Heart left ventricle (tissue), 13 donors: ENCODE results near the gene GFI1B.

Source experiments
- POLR2A ChIP-seq, 2 donors: fragments of 450-650 bp; IDR thresholded peaks; one replicate each; pipeline ENCODE4 v1.6.1; 2017; ENCODE audit warnings: antibody characterized with exemption in 2 of 2, mild to moderate bottlenecking in 2 of 2, moderate library complexity in 2 of 2
- TF ChIP-seq, protein P1 (sequence below), 12 donors: fragments of 200-600 bp; sonication (generic) in 4 of 12; IDR thresholded peaks; one replicate each; pipeline versions ENCODE4 v1.5.0 to v1.8.0; 2018 to 2022; ENCODE audit warnings: antibody characterized with exemption in 12 of 12, mild to moderate bottlenecking in 5 of 12
- donor health status: ischemic (EF 13 %, LVEDD 7.1; RV severe dilation, severe dysfunction).
- donor health status: DM: no; HTN: yes; CAD: no.
- donor health status: DM: no; HTN: no; CAD: no.
- donor health status: ischemic (EF 25% LVEDD 6.9; RV normal size, moderate dysfunction).
- donor health status: ischemic (EF 25% LVEDD 5.7; RV mildly dilated, moderate dysfunction).
- donor health status: ischemic (EF 35%, LVEDD 5.7; RV mildly dilated, moderate dysfunction).
- donor health status: nonischemic (EF 11% LVEDD 7.7; RV severe dilation, severe dysfunction).
- donor health status: DM: yes; HTN: yes; CAD: no.
- donor health status: PGD.
- donor health status: ischemic (EF 29% LVEDD 5.4; RV normal size, mild dysfunction).
- donor health status: nonischemic (EF 23%, LVEDD 6.1; RV moderate dilation, normal function).

DNA sequence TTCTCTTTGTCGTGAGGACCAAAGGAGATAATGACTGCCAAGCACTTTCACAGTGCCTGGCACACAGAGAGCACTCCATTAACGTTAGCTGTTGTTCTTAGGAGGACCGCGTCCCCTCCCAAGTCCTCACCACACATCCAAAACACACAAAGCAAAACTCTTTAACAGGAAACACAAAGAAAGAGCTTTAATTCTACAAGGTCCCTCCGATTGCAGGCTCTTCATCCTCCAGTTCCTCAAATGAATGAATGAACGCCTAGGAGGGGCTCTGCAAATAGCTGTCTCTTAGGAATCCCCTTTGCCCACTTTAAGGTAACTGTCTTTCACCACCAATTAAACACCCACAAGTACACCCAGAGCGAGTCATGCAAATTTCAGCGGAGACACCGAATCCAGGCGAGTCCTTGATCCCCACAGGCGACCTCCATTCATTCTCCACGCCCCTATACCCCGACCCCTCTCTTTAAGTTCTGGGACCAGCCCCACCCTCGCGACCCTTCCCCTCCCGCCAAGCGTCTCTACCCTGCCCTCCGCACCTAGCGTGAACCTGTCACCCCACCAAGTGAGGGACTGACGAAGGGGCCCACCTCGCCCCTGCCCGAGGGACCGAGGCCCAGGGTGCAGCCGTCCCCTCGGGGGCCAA lies 34.7 kb upstream of the GFI1B start:
- TF ChIP-seq, protein P1, sequence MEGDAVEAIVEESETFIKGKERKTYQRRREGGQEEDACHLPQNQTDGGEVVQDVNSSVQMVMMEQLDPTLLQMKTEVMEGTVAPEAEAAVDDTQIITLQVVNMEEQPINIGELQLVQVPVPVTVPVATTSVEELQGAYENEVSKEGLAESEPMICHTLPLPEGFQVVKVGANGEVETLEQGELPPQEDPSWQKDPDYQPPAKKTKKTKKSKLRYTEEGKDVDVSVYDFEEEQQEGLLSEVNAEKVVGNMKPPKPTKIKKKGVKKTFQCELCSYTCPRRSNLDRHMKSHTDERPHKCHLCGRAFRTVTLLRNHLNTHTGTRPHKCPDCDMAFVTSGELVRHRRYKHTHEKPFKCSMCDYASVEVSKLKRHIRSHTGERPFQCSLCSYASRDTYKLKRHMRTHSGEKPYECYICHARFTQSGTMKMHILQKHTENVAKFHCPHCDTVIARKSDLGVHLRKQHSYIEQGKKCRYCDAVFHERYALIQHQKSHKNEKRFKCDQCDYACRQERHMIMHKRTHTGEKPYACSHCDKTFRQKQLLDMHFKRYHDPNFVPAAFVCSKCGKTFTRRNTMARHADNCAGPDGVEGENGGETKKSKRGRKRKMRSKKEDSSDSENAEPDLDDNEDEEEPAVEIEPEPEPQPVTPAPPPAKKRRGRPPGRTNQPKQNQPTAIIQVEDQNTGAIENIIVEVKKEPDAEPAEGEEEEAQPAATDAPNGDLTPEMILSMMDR (IDR thresholded peaks at IDR 0.05): no peak
- no peak for TF ChIP-seq POLR2A (IDR thresholded peaks at IDR 0.05)
